DMS114 treated with DMSO at 0.1 percent for 48 hours (cell line): ENCODE results near the gene SLC5A2.
"Not testable (repeated sequence)": the region's sequence is repeated elsewhere in the genome, so short reads cannot be mapped to it uniquely, and the experiment has no call there.

Experiments used
- DNase-seq: peaks from one replicate; lab custom pipeline; 2025; ENCODE audit not compliant: unreplicated experiment; lab: John Stamatoyannopoulos, UW

SLC5A2 gene

DNA sequence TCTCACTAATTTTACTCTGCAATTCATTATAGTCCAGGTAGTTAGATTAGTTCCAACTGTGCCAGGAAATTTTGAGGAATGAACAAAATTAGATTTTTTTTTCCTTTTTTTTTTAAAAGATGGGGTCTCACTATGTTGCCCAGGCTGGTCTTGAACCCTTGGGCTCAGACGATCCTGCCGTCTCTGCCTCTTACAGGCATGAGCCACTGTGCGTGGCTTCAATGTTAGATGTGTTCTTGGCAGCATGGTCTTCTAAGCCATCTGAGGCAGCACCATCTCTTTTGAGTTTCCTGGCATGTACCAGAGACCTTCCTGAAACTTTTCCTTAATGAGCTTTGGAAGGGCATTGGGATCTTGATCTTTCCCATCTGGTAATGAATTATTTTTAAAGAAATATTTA lies 42.2 kb downstream of the SLC5A2 start:
- no peak for DNase-seq

GRCh38 chr16:31527734-31528274 lies 44.9 kb downstream of the SLC5A2 start, which contains the start of gene AHSP:
TSS of gene AHSP (plus strand) at chr16:31527900. CDS start at chr16:31528140, 240 bp downstream.
- no peak for DNase-seq

DNA sequence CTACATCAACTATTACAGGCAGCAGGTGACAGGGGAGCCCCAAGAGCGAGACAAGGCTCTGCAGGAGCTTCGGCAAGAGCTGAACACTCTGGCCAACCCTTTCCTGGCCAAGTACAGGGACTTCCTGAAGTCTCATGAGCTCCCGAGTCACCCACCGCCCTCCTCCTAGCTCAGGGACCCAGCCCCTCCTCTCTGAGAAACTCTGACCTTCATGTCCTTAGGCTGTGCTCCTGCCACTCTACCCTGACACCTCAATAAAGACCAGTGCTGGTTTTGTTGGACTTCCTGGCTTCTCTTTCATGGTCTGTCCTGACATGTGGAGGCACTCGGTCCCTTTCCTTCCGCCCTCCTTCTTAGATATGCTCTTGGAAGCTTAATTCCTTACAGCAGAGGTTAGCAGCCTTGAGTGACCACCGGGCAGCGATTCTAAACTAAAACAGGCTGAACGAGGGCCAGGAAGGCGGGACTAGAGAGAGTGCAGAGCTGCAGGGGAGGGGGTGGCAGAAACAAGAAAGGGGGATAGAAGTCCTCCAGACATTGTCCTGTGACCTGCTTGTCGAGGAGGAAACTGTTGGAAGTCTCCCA lies 45.7 kb downstream of the SLC5A2 start:
- no peak for DNase-seq

- DNase-seq = no peak
Observed at GRCh38 chr16:31529108-31529936, 46.4 kb downstream of the SLC5A2 start.

- DNase-seq = no peak
Observed at GRCh38 chr16:31529937-31530312, 47.0 kb downstream of the SLC5A2 start.

DNA sequence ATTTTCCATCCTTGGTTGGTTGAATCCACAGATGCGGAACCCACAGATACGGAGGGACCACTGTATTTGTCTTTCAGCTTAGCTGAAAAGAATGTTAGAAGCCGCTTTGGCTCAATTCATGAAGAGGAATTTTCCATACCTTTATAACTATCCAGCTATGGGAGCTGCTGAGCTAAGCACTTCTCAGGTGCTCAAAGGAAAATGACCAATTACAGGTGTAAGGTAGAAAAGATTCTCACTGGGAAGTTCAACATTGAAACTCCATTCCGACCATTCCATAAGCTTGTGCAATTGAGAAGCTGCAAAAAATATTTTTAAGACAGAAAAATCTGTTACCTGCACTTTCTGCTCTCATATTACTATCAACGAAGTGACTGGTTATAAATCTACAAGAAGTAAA lies 47.5 kb downstream of the SLC5A2 start:
- DNase-seq = no peak

- no peak for DNase-seq
Observed at GRCh38 chr16:31531096-31531495, 48.2 kb downstream of the SLC5A2 start.

DNA sequence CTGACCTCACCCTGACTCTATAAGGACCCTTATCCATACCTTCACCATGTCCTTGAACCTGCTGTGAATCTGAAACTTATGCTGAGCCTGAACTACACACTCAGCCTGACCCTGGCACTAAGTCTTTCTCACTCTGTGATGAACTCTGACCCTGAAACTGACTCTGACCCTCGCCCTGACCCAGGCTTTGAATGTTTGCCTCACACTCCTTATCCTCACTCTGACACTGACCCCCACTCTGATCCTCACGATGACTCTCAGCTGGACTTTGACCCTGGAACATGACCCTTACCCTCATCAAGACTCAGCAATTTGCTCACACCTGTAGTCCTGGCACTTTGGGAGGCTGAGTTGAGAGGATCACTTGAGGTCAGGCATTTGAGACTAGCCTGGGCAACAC lies 49.2 kb downstream of the SLC5A2 start:
- no peak for DNase-seq

DNA sequence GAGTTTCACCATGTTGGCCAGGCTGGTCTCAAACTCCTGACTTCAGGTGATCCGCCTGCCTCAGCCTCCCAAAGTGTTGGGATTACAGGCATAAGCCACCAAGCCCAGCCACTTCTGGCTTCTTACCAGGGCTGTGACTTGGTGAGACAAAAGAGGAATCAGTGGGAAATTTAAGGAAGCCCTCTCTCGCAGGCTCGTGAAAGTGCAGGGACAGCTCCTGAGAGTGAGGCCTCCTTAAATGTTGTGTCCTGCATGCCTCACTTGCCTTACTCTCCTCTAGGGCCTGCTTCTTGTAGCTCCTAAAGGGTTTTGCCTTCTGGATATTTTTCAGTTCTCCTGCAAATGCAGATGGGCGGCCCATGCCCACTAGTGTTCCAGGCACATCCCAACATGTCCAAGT lies 50.0 kb downstream of the SLC5A2 start:
- no peak for DNase-seq

DNA sequence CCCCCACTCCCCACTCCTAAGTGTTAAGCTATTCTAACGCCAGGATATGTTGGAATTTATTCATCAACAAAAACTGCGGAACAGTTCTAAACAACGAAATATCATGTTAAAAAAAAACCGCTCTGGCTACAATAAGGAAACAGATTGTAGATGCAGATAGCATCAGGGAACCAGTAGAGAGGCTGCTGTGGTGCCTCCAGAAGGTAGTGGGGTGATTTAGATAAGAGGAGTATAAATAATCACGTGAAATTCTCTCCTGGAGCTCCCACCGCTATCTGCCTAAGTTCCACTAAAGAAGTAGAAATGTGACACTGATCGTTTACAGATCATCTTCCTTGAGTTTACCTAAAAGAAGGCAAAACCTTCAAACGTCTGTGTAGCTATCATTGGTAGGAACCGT lies 52.8 kb downstream of the SLC5A2 start:
- no peak for DNase-seq

DNA sequence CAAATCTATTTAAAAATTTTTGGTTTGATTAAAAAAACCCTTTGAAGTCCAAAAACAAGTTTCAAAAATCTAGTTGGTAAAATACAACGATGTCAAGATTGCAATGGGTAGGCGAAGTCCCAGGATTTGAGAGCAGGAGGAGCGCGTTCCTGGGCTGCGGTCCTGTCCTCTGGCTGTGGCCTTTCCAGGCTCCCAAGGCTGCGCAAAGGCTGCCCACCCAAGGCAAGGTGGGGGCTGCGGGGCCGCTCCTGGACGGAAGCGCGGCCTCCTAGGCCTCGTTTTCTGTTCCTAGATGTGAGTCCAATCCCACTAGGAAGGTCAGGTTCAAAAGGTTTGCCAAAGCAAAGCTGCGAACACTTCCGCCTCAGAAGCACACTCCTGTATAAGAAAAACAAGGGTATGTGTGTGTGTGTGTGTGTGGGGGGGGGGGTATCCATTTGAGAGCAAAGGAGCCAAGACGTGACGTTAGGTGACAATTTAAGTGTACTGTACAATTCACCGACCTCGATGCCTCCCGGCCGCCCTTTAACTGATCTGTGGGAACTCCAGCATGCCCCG lies 54.0 kb downstream of the SLC5A2 start:
- no peak for DNase-seq

- no peak for DNase-seq
Observed at GRCh38 chr16:31537362-31538242, 54.7 kb downstream of the SLC5A2 start.

DNA sequence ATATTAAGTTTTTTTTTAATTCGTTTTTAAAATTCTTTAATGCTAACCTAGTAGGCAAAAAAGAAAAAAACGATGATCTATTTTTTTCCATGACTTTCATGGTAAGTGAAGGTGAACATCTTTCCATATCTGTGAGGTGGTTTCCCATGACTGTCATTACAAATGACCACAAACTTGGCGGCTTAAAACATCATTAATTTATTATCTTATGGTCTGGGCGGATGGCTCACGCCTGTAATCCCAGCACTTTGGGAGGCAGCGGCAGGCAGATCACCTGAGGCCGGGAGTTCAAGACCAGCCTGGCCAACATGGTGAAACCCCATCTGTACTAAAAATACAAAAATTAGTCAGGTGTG lies 55.3 kb downstream of the SLC5A2 start:
- DNase-seq = not testable (repeated sequence)

DNA sequence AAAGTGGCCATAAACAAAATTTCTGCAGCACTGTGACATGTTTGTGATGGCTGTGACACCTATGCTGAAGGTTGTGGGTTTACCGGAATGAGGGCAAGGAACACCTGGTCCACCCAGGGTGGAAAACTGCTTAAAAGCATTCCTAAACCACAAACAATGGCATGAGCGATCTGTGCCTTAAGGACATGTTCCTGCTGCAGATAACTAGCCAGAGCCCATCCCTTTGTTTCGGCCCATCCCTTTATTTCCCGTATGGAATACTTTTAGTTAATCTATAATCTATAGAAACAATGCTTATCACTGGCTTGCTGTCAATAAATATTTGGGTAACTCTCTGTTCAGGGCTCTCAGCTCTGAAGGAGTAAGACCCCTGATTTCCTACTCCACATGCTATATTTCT lies 56.8 kb downstream of the SLC5A2 start:
- DNase-seq = not testable (repeated sequence)
